Mesenchymal stem cell (in vitro differentiated cells and primary cell): ENCODE measurements around the gene CISTR.

Experiments used
- DNase-seq: peaks from one replicate; pipeline ENCODE4 v3.0.0-alpha.2; 2013
- H2AFZ ChIP-seq: one replicate; pipeline ENCODE4 v1.6.1; 2013; ENCODE audit warnings: low read depth, mild to moderate bottlenecking, control low read depth, inconsistent platforms, low read length, moderate library complexity
- H2AK5ac ChIP-seq: 2 replicates; pipeline ENCODE4 v1.6.1; 2013; ENCODE audit warnings: low read length, moderate library complexity, mild to moderate bottlenecking, inconsistent platforms; ENCODE audit not compliant: severe bottlenecking
- H2BK120ac ChIP-seq: one replicate; pipeline ENCODE4 v1.6.1; 2013; ENCODE audit warnings: low read depth, mild to moderate bottlenecking, inconsistent platforms, low read length, moderate library complexity
- H2BK12ac ChIP-seq, 2 experiments: one replicate each; pipeline ENCODE4 v1.6.1; 2013; ENCODE audit warnings: inconsistent platforms in 2 of 2, low read length in 2 of 2, mild to moderate bottlenecking in 2 of 2, moderate library complexity in 2 of 2, control low read depth in 1 of 2
- H2BK15ac ChIP-seq: one replicate; pipeline ENCODE4 v1.6.1; 2013; ENCODE audit warnings: mild to moderate bottlenecking, low read depth, inconsistent platforms; ENCODE audit not compliant: poor library complexity, severe bottlenecking
- H2BK5ac ChIP-seq: 2 replicates; pipeline ENCODE4 v1.6.1; 2013; ENCODE audit warnings: low read depth, mild to moderate bottlenecking, low read length, control low read depth, inconsistent platforms; ENCODE audit not compliant: poor library complexity, severe bottlenecking
- H3K14ac ChIP-seq, 2 experiments: one replicate each; pipeline ENCODE4 v1.6.1; 2013; ENCODE audit warnings: inconsistent platforms in 2 of 2, low read length in 2 of 2, control low read depth in 1 of 2, mild to moderate bottlenecking in 1 of 2, moderate library complexity in 1 of 2
- H3K18ac ChIP-seq, 2 experiments: one replicate each; pipeline ENCODE4 v1.6.1; 2013; ENCODE audit warnings: inconsistent platforms in 2 of 2, low read length in 2 of 2, control low read depth in 1 of 2, low read depth in 1 of 2, mild to moderate bottlenecking in 1 of 2
- H3K23ac ChIP-seq, 2 experiments: one replicate each; pipeline ENCODE4 v1.6.1; 2013; ENCODE audit warnings: inconsistent platforms in 2 of 2, low read length in 2 of 2, mild to moderate bottlenecking in 2 of 2, moderate library complexity in 2 of 2, control low read depth in 1 of 2
- H3K27ac ChIP-seq: 2 replicates; pipeline ENCODE4 v1.5.1; 2013; ENCODE audit warnings: mild to moderate bottlenecking, moderate library complexity, low read length, control low read depth, inconsistent platforms; ENCODE audit not compliant: poor library complexity, severe bottlenecking
- H3K27me3 ChIP-seq, 2 experiments: 2 replicates each; pipeline versions ENCODE4 v1.6.1 to v1.7.0; 2013; ENCODE audit warnings: low read length in 2 of 2, mild to moderate bottlenecking in 2 of 2, moderate library complexity in 2 of 2, control low read depth in 1 of 2, inconsistent platforms in 1 of 2; ENCODE audit not compliant: control insufficient read depth in 1 of 2, insufficient read depth in 1 of 2
- H3K36me3 ChIP-seq, 2 experiments: 2 replicates each; pipeline versions ENCODE4 v1.6.1 to v1.7.0; 2013; ENCODE audit warnings: low read length in 2 of 2, control low read depth in 1 of 2, inconsistent platforms in 1 of 2, low read depth in 1 of 2, mild to moderate bottlenecking in 1 of 2; ENCODE audit not compliant: insufficient read depth in 2 of 2, control insufficient read depth in 1 of 2
- H3K4ac ChIP-seq, 2 experiments: one replicate each; pipeline ENCODE4 v1.6.1; 2013; ENCODE audit warnings: inconsistent platforms in 2 of 2, low read length in 2 of 2, mild to moderate bottlenecking in 2 of 2, moderate library complexity in 2 of 2, control low read depth in 1 of 2, low read depth in 1 of 2
- H3K4me1 ChIP-seq: 2 replicates; pipeline ENCODE4 v1.6.1; 2013; ENCODE audit warnings: low read depth, low read length, control low read depth; ENCODE audit not compliant: control insufficient read depth, insufficient read depth
- H3K4me2 ChIP-seq: 2 replicates; pipeline ENCODE4 v1.6.1; 2013; ENCODE audit warnings: low read length, mild to moderate bottlenecking, inconsistent platforms; ENCODE audit not compliant: poor library complexity, severe bottlenecking
- H3K4me3 ChIP-seq, 2 experiments: 2 replicates each; pipeline versions ENCODE4 v1.5.1 to v1.7.0; 2013; ENCODE audit warnings: low read length in 2 of 2, mild to moderate bottlenecking in 2 of 2, control low read depth in 1 of 2, low read depth in 1 of 2; ENCODE audit not compliant: insufficient read depth in 1 of 2
- H3K79me1 ChIP-seq: replicated peaks from 2 replicates; pipeline ENCODE4 v1.6.1; 2013; ENCODE audit warnings: mild to moderate bottlenecking, control low read depth, low read length, inconsistent platforms; ENCODE audit not compliant: poor library complexity, severe bottlenecking
- H3K9ac ChIP-seq: 2 replicates; pipeline ENCODE4 v1.7.0; 2013; ENCODE audit warnings: mild to moderate bottlenecking, low read length, moderate library complexity
- H3K9me3 ChIP-seq: 2 replicates; pipeline ENCODE4 v1.7.0; 2013; ENCODE audit warnings: mild to moderate bottlenecking, low read length; ENCODE audit not compliant: control insufficient read depth
- H4K8ac ChIP-seq: one replicate; pipeline ENCODE4 v1.6.1; 2013; ENCODE audit warnings: inconsistent platforms, mild to moderate bottlenecking, low read length, moderate library complexity
- H4K91ac ChIP-seq: one replicate; pipeline ENCODE4 v1.6.1; 2013; ENCODE audit warnings: mild to moderate bottlenecking, low read length, inconsistent platforms
- WGBS: methylation state at CpG from one replicate; pipeline ENCODE4 v1.1.7; 2013; ENCODE audit warnings: mixed read lengths; 5-methylcytosine and 5-hydroxymethylcytosine counted together

CISTR gene

DNA sequence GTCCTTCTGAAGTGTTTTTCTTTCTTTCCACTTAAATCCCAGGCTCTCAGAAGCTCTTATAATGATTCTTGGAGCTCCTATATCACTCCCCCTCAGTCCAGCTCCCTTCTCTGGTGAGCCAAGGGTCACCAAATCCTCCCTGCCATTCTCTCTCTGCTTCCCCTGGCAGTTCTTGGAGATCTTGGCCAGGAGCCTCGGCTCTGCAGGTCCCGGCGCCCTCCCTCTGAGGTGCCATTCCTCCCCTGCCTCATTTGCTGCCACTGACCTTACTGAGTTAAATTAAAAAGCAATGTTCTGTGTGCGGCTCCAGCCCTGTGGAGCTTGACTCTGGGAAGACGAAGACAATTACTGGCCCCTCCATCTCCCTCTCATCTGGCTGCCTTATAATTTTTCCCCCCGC lies 7.0 kb downstream of the CISTR start:
- Histone ChIP-seq H3K4me2 (no peak overlapping the region), H3K27me3 (peaks cover 79 to 81% of the 10 kb centered on the region in 2 experiments), H3K79me1 (no peaks in the 10 kb centered on the region), H3K4me1 (peaks cover 2% of the 10 kb centered on the region), H3K4ac (no peak overlapping the region), H3K9me3 (no peaks in the 10 kb centered on the region), H3K27ac (no peak overlapping the region), H3K4me3 (no peak overlapping the region), H3K18ac (no peak overlapping the region), H4K8ac (no peak overlapping the region), H2BK120ac (no peak overlapping the region), H3K36me3 (no peaks in the 10 kb centered on the region), H2BK15ac (no peak overlapping the region), H3K14ac (no peak overlapping the region), H3K9ac (no peak overlapping the region), H2AFZ (no peak overlapping the region), H3K23ac (no peak overlapping the region), H2AK5ac (no peak overlapping the region), H4K91ac (no peak overlapping the region), H2BK12ac (no peak overlapping the region), H2BK5ac (no peak overlapping the region)
- 64% methylated on average over 6 of the region's 6 CpGs for WGBS
- no peak for DNase-seq

DNA sequence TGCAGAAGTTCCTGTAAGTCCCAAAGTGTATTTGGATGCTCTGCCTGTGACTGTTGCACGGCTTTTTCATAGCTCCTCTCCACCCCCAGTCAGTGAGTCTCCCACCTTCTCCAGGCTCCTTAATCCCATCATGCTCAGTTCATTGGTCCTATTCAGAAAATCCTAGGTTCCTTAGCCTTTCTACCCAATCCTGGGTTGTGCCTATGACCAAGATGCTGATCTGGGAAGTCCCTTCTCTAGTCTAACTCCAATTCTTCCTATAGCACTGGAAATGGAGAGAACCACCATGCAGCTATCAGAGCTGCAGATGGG lies 7.7 kb downstream of the CISTR start:
- WGBS, result 100% methylated on average over 1 of the region's 1 CpG

GRCh38 chr12:53743266-53744129 lies 8.3 kb downstream of the CISTR start:
- Histone ChIP-seq H3K18ac (no peak overlapping the region), H3K79me1 (no peaks in the 10 kb centered on the region), H2BK12ac (no peak overlapping the region), H2BK120ac (no peak overlapping the region), H2AK5ac (no peak overlapping the region), H3K4me1 (peaks cover 8% of the 10 kb centered on the region), H4K91ac (no peak overlapping the region), H3K14ac (no peak overlapping the region), H3K4me2 (peak overlapping the region; percentile 8), H3K9ac (no peak overlapping the region), H4K8ac (no peak overlapping the region), H2AFZ (no peak overlapping the region), H3K9me3 (no peaks in the 10 kb centered on the region), H3K27ac (no peak overlapping the region), H3K4ac (no peak overlapping the region), H2BK5ac (no peak overlapping the region), H3K36me3 (no peaks in the 10 kb centered on the region), H3K4me3 (no peak overlapping the region), H2BK15ac (no peak overlapping the region), H3K27me3 (peaks cover 79 to 81% of the 10 kb centered on the region in 2 experiments), H3K23ac (no peak overlapping the region)
- WGBS, result 24% methylated on average over 15 of the region's 16 CpGs
- peak; percentile 71 for DNase-seq

More for the DNA sequence above, 7.7 kb downstream of the CISTR start:
- Histone ChIP-seq H4K91ac (no peak overlapping the region), H4K8ac (no peak overlapping the region), H3K36me3 (no peaks in the 10 kb centered on the region), H3K18ac (no peak overlapping the region), H3K4me2 (no peak overlapping the region), H3K9ac (no peak overlapping the region), H2BK120ac (no peak overlapping the region), H2AFZ (no peak overlapping the region), H3K9me3 (no peaks in the 10 kb centered on the region), H2BK5ac (no peak overlapping the region), H3K23ac (no peak overlapping the region), H3K27ac (no peak overlapping the region), H2BK12ac (no peak overlapping the region), H2BK15ac (no peak overlapping the region), H3K4me1 (peaks cover 5% of the 10 kb centered on the region), H3K14ac (no peak overlapping the region), H2AK5ac (no peak overlapping the region), H3K79me1 (no peaks in the 10 kb centered on the region), H3K27me3 (peaks cover 79 to 81% of the 10 kb centered on the region in 2 experiments), H3K4ac (no peak overlapping the region), H3K4me3 (no peak overlapping the region)
- DNase-seq, result no peak

DNA sequence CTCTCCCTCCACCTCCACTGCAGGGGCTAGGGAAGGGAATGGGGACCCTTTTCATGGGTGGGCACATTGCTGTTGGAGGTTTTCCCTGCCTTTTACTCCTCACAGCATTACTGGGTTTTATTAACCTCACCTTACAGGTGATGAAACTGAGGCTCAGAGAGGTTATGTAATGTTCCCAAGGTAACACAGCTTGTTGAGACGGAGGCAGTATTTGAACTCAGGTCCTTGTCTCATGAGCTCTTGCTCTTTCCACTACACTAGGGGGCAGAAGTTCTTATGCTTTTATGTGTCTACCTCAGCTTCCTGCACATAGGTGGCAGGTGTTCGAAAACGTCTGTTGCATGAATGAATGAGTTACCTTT lies 11.7 kb downstream of the CISTR start:
- H3K14ac ChIP-seq, result no peak overlapping the region
- no peak overlapping the region for H3K4me3 ChIP-seq
- no peaks in the 10 kb centered on the region for H3K9me3 ChIP-seq
- no peak overlapping the region for H2BK12ac ChIP-seq
- no peaks in the 10 kb centered on the region for H3K79me1 ChIP-seq
- H4K8ac ChIP-seq, result no peak overlapping the region
- H4K91ac ChIP-seq, result no peak overlapping the region
- H2BK5ac ChIP-seq, result no peak overlapping the region
- no peak overlapping the region for H2BK120ac ChIP-seq
- H3K27ac ChIP-seq, result no peak overlapping the region
- 82% methylated on average over 3 of the region's 3 CpGs for WGBS
- no peak overlapping the region for H2BK15ac ChIP-seq
- H3K18ac ChIP-seq, result no peak overlapping the region
- H3K4ac ChIP-seq, result no peak overlapping the region
- H3K23ac ChIP-seq, result no peak overlapping the region
- peaks cover 90 to 92% of the 10 kb centered on the region in 2 experiments for H3K27me3 ChIP-seq
- no peaks in the 10 kb centered on the region for H3K36me3 ChIP-seq
- no peak overlapping the region for H2AK5ac ChIP-seq
- H3K4me2 ChIP-seq, result no peak overlapping the region
- no peak overlapping the region for H2AFZ ChIP-seq
- no peak overlapping the region for H3K9ac ChIP-seq
- peaks cover 14% of the 10 kb centered on the region for H3K4me1 ChIP-seq
- no peak for DNase-seq
